Trophoblast cell (in vitro differentiated cells and primary cell): ENCODE measurements around the gene DUSP9.

ENCODE experiments used
- DNase-seq, 2 donors: peaks; one replicate each; pipeline ENCODE4 v3.0.0-alpha.2; 2016
- H2AFZ ChIP-seq: 2 replicates; pipeline ENCODE4 v1.6.1; 2013; ENCODE audit warnings: low read length, moderate library complexity, mild to moderate bottlenecking; ENCODE audit not compliant: insufficient read depth, poor library complexity
- H2AK5ac ChIP-seq: 2 replicates; pipeline ENCODE4 v1.6.1; 2013; ENCODE audit warnings: mild to moderate bottlenecking, low read length
- H2BK120ac ChIP-seq: 2 replicates; pipeline ENCODE4 v1.6.1; 2013; ENCODE audit warnings: low read length, mild to moderate bottlenecking, moderate library complexity; ENCODE audit not compliant: insufficient read depth, poor library complexity
- H2BK12ac ChIP-seq: 2 replicates; pipeline ENCODE4 v1.6.1; 2013; ENCODE audit warnings: mild to moderate bottlenecking, low read length, moderate library complexity
- H2BK5ac ChIP-seq: 2 replicates; pipeline ENCODE4 v1.6.1; 2013; ENCODE audit warnings: low read length, low read depth, moderate library complexity, mild to moderate bottlenecking; ENCODE audit not compliant: poor library complexity
- H3K14ac ChIP-seq: 2 replicates; pipeline ENCODE4 v1.6.1; 2013; ENCODE audit warnings: mild to moderate bottlenecking, low read length
- H3K18ac ChIP-seq: 2 replicates; pipeline ENCODE4 v1.6.1; 2013; ENCODE audit warnings: mild to moderate bottlenecking, low read length
- H3K23ac ChIP-seq: 2 replicates; pipeline ENCODE4 v1.6.1; 2013; ENCODE audit warnings: low read length
- H3K27ac ChIP-seq: 2 replicates; pipeline ENCODE4 v1.5.1; 2013; ENCODE audit warnings: low read depth, mild to moderate bottlenecking, inconsistent platforms, low read length, moderate library complexity
- H3K27me3 ChIP-seq: 2 replicates; pipeline ENCODE4 v1.6.1; 2013; ENCODE audit warnings: inconsistent platforms, mild to moderate bottlenecking, low read length, moderate library complexity; ENCODE audit not compliant: insufficient read depth
- H3K36me3 ChIP-seq, 2 experiments: 1 replicate in 1 of 2; 2 replicates in 1 of 2; pipeline ENCODE4 v1.6.1; 2013; ENCODE audit warnings: low read length in 2 of 2, mild to moderate bottlenecking in 2 of 2, moderate library complexity in 1 of 2; ENCODE audit not compliant: insufficient read depth in 2 of 2, control insufficient read depth in 1 of 2
- H3K4ac ChIP-seq: 2 replicates; pipeline ENCODE4 v1.6.1; 2013; ENCODE audit warnings: low read depth, mild to moderate bottlenecking, low read length, moderate library complexity
- H3K4me1 ChIP-seq, 2 experiments: 1 replicate in 1 of 2; 2 replicates in 1 of 2; pipeline ENCODE4 v1.6.1; 2013; ENCODE audit warnings: low read length in 2 of 2, mild to moderate bottlenecking in 2 of 2, moderate library complexity in 1 of 2; ENCODE audit not compliant: insufficient read depth in 2 of 2, control insufficient read depth in 1 of 2
- H3K4me2 ChIP-seq: 2 replicates; pipeline ENCODE4 v1.6.1; 2013; ENCODE audit warnings: inconsistent platforms, mild to moderate bottlenecking, low read length, moderate library complexity
- H3K4me3 ChIP-seq: 2 replicates; pipeline ENCODE4 v1.5.1; 2013; ENCODE audit warnings: mild to moderate bottlenecking, low read depth, low read length, inconsistent platforms
- H3K79me1 ChIP-seq: one replicate; pipeline ENCODE4 v1.6.1; 2013; ENCODE audit warnings: low read length
- H3K79me2 ChIP-seq: 2 replicates; pipeline ENCODE4 v1.6.1; 2013; ENCODE audit warnings: low read length, mild to moderate bottlenecking; ENCODE audit not compliant: control insufficient read depth, insufficient read depth, poor library complexity
- H3K9ac ChIP-seq: 2 replicates; pipeline ENCODE4 v1.6.1; 2013; ENCODE audit warnings: mild to moderate bottlenecking, low read length
- H3K9me3 ChIP-seq: 2 replicates; pipeline ENCODE4 v1.6.1; 2013; ENCODE audit warnings: low read depth, mild to moderate bottlenecking, control low read depth, inconsistent platforms, low read length; ENCODE audit not compliant: insufficient read depth
- H4K12ac ChIP-seq: 2 replicates; pipeline ENCODE4 v1.6.1; 2013; ENCODE audit warnings: low read depth, mild to moderate bottlenecking, low read length, moderate library complexity
- H4K8ac ChIP-seq: 2 replicates; pipeline ENCODE4 v1.6.1; 2013; ENCODE audit warnings: low read depth, mild to moderate bottlenecking, low read length, moderate library complexity
- H4K91ac ChIP-seq: one replicate; pipeline ENCODE4 v1.6.1; 2013; ENCODE audit warnings: low read depth, mild to moderate bottlenecking, low read length, moderate library complexity
- WGBS: extraction: QIAGEN DNeasy Blood & Tissue Kit; methylation state at CpG from one replicate; pipeline ENCODE4 v1.1.7; 2013; ENCODE audit warnings: missing lambda C conversion rate; ENCODE audit not compliant: insufficient read length, insufficient coverage; ENCODE audit errors: extremely low coverage; 5-methylcytosine and 5-hydroxymethylcytosine counted together

DUSP9 gene

DNA sequence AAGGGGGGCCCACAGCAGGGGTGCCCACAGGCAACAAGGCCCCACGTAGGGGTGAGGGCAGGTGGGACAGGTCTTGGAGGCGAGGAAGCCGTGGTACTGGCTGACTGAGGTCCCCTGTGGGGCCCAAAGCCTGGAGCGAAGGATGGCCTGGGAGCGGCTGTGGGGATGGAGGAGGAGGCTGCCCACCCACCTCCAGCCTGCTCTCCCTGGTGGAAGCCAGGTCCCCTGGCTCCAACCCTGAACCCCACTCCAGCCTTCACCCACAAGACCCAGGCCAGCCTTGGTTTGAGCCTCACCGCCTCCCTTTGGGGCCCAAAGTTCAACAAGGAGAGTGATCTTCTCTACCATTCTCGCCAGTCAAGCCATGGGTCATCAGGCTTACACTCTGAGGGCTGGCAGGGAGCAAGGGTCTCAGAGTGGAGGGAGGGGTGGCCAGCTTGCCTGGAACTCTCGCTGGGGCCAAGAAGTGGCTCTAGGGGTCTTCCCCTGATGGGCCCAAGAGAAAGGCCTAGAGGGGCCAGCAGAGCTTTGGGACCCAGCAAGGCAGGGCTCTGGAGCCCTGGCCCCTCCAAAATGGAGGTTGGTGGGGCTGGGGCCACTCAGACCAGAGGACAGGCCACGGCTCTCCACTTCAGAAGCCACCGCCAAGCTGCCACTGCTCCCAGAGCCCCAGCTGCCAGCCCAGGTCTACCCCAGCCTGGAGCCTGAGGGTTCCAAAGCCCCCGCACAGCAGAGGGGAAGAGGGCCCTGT, 21.6 kb downstream of the DUSP9 start:
- Histone ChIP-seq H3K4me1 (peaks cover 0 to 3% of the 10 kb centered on the region in 2 experiments), H3K9me3 (no peaks in the 10 kb centered on the region), H3K18ac (no peak overlapping the region), H4K91ac (no peak overlapping the region), H2AFZ (no peak overlapping the region), H3K36me3 (no peaks in the 10 kb centered on the region), H3K4me2 (no peak overlapping the region), H2BK5ac (no peak overlapping the region), H3K27ac (no peak overlapping the region), H4K12ac (no peak overlapping the region), H3K23ac (no peak overlapping the region), H2BK120ac (no peak overlapping the region), H2AK5ac (no peak overlapping the region), H2BK12ac (no peak overlapping the region), H3K79me1 (no peaks in the 10 kb centered on the region), H3K79me2 (no peaks in the 10 kb centered on the region), H3K9ac (no peak overlapping the region), H3K4ac (no peak overlapping the region), H4K8ac (no peak overlapping the region), H3K14ac (no peak overlapping the region), H3K27me3 (no peaks in the 10 kb centered on the region), H3K4me3 (no peak overlapping the region)
- no CpG with 5 or more reads among the region's 11 CpGs for WGBS
- no peak for DNase-seq

DNA sequence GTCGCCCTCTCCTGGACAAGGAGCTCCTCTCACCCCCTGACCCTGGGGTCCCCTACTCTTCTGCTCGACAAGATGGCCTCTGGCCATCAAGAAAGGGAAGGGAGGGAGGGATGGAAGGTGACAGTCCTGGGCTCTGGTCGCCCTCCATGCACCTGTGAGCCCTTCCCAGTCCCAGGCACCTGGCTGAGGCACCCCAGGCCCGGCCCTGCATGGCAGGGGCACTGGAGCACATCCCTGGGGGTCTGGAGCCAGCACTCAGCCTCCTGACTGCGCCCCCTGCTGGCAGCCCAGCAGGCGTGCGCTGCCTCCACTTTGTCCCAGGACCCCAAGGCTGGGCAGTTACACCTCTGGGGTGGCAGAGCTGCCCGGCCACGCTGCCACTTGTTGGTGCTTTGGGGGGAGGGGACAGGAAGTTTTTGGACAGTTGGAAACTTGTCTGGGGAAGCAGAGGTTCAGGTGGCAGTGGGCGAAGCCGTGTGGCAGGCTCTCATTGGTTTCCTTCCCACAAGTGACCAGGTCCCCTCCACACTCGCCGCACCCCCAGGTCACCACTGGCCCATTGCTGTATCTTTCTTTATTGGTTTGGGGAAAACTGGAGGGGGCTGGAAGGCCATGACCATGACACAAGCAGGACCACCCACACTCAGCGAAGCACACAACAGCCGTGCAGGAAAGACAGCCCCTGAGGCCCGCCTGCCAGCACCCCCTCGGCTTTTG, 22.3 kb downstream of the DUSP9 start:
- H3K79me1 ChIP-seq = no peaks in the 10 kb centered on the region

DNA sequence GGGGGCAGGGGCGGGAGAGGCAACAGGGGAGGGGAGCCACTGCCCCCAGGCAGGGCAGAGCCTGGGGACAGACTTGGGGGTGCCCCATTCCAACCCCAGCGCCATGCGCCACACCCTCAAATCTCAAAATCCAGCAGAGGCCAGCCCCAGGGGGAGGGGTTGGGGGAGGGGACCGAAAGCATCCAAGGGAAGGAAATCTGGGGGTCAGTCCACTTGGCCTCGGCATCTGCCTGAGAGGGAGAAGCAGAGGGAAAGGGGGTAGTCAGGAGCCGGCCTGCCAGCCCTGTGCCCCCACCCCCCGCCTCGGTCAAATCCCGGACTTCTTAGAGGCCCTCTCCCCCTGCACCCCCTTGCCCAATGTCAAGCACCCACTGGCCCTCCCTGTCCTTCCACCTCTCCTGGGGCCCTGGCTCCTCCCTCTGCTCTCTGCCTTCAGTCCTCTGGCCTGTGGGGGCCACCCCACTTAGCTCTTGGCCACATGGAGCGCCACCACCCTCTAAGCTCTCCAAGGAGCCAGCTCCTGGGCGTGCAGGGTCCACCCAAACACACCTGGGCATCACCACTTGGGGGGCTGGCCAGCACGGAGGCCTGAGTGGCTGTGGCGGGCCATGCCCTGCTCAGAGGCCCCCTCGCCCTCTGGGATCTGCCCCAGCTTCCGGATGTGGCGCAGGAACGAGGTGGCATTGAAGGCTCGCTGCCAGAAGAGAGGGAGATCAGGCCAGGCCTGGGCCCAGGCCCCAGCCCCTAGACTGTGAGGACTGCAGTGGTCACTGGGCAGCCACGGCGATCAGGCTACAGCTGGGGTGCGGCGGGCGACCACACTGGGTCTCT, 23.1 kb downstream of the DUSP9 start:
- Histone ChIP-seq H2AFZ (no peak overlapping the region), H3K79me2 (no peaks in the 10 kb centered on the region), H3K27ac (no peak overlapping the region), H2BK5ac (no peak overlapping the region), H3K27me3 (peaks cover 3% of the 10 kb centered on the region), H3K23ac (no peak overlapping the region), H2BK12ac (no peak overlapping the region), H3K9me3 (no peaks in the 10 kb centered on the region), H4K91ac (no peak overlapping the region), H3K4me3 (no peak overlapping the region), H3K79me1 (no peaks in the 10 kb centered on the region), H4K8ac (no peak overlapping the region), H2AK5ac (no peak overlapping the region), H2BK120ac (no peak overlapping the region), H4K12ac (no peak overlapping the region), H3K4me1 (peaks cover 0 to 3% of the 10 kb centered on the region in 2 experiments), H3K4me2 (no peak overlapping the region), H3K4ac (no peak overlapping the region), H3K14ac (no peak overlapping the region), H3K18ac (no peak overlapping the region), H3K9ac (no peak overlapping the region), H3K36me3 (no peaks in the 10 kb centered on the region)
- no peak for DNase-seq
- WGBS = no CpG with 5 or more reads among the region's 23 CpGs

More for the DNA sequence above, 22.3 kb downstream of the DUSP9 start:
- H3K27me3 ChIP-seq = peaks cover 3% of the 10 kb centered on the region
- H2AK5ac ChIP-seq = no peak overlapping the region
- H3K4me1 ChIP-seq = peaks cover 0 to 3% of the 10 kb centered on the region in 2 experiments
- H2AFZ ChIP-seq = no peak overlapping the region
- H3K9me3 ChIP-seq = no peaks in the 10 kb centered on the region
- H2BK5ac ChIP-seq = no peak overlapping the region
- no peaks in the 10 kb centered on the region for H3K36me3 ChIP-seq
- H2BK120ac ChIP-seq = no peak overlapping the region
- no peak overlapping the region for H3K23ac ChIP-seq
- no peak overlapping the region for H4K91ac ChIP-seq
- H3K9ac ChIP-seq = no peak overlapping the region
- H3K4me3 ChIP-seq = no peak overlapping the region
- no peak overlapping the region for H4K8ac ChIP-seq
- DNase-seq = peak in 1 of 2 donors; percentile 39
- H3K4ac ChIP-seq = no peak overlapping the region
- no peak overlapping the region for H3K18ac ChIP-seq
- no peak overlapping the region for H4K12ac ChIP-seq
- WGBS = no CpG with 5 or more reads among the region's 17 CpGs
- no peak overlapping the region for H3K27ac ChIP-seq
- H3K14ac ChIP-seq = no peak overlapping the region
- H2BK12ac ChIP-seq = no peak overlapping the region
- H3K4me2 ChIP-seq = no peak overlapping the region
- no peaks in the 10 kb centered on the region for H3K79me2 ChIP-seq

DNA sequence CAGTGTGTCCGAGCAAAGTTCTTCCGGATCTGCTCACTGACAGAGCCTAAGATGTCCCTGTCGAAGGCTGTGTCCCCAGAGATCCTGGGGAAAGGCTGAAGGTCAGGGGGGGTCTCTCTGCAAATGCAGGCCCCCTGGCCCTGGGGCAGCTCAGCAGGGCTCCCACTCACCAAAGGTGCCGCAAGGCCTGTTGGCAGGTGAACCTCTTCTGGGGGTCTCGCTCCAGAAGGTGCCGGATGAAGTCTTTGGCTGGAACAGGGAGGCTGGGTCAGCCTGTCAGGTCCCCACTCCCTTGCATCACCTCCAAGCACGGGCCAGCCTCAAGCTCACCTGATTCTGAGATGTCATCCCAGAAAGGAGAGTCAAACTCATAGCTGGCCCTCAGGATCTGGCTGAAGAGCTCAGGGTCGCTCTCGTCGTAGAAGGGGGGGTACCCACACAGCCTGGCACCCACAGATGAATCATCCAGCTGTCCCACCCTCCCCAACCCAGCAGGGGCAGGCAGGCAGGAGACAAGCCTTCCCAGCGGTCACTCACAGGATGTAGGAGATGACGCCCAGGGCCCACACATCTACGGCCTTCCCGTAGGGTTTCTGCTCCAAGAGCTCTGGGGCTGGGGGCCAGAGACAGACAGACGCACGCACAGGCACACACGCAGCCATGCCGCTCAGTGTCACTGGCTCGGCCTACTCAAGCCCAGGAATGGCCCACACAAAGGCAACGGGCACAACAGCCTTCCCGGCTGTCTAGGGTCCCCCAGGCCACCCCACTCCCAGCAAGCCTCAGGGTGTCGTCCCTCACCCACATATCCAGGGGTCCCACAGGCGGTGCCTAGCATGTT, 24.0 kb downstream of the DUSP9 start:
- Histone ChIP-seq H3K27me3 (peaks cover 3% of the 10 kb centered on the region), H3K36me3 (no peaks in the 10 kb centered on the region), H3K4me3 (no peak overlapping the region), H3K14ac (no peak overlapping the region), H3K27ac (no peak overlapping the region), H2BK12ac (no peak overlapping the region), H4K8ac (no peak overlapping the region), H3K9me3 (no peaks in the 10 kb centered on the region), H3K79me2 (no peaks in the 10 kb centered on the region), H3K4me1 (peaks cover 0 to 3% of the 10 kb centered on the region in 2 experiments), H3K4ac (no peak overlapping the region), H3K9ac (no peak overlapping the region), H4K91ac (no peak overlapping the region), H2AFZ (no peak overlapping the region), H3K4me2 (no peak overlapping the region), H4K12ac (no peak overlapping the region), H3K79me1 (no peaks in the 10 kb centered on the region), H2AK5ac (no peak overlapping the region), H2BK5ac (no peak overlapping the region), H3K18ac (no peak overlapping the region), H3K23ac (no peak overlapping the region), H2BK120ac (no peak overlapping the region)
- DNase-seq = no peak
- no CpG with 5 or more reads among the region's 23 CpGs for WGBS
